Thoracic aorta (tissue), 2 donors: ENCODE measurements around the gene MAD1L1. TPM values are rescaled to one million over a fixed set of nuclear protein-coding genes. Genes with fewer than 3 reads are reported as not detected.
"Not testable (repeated sequence)": the region's sequence is repeated elsewhere in the genome, so short reads cannot be mapped to it uniquely, and the experiment has no call there.

Experiments used
- ATAC-seq: fragments of 150-250 bp; one replicate; pipeline ENCODE4 v1.8.0; 2017; ENCODE audit warnings: low read depth; ENCODE audit not compliant: insufficient number of reproducible peaks, low FRiP score
- DNase-seq: peaks from one replicate; pipeline ENCODE4 v3.0.0-alpha.2; 2020; ENCODE audit warnings: low spot score
- H3K27ac ChIP-seq, 2 donors: fragments of 200-600 bp; sonication (generic); 1 replicate in 1 of 2; 2 replicates in 1 of 2; pipeline ENCODE4 v1.5.1; 2016; ENCODE audit warnings: mild to moderate bottlenecking in 2 of 2, moderate library complexity in 2 of 2
- H3K27me3 ChIP-seq: fragments of 200-600 bp; sonication (generic); replicated peaks from 2 replicates; pipeline ENCODE4 v1.6.0; 2016; ENCODE audit warnings: mild to moderate bottlenecking; ENCODE audit not compliant: insufficient read depth
- H3K36me3 ChIP-seq: fragments of 200-600 bp; sonication (generic); one replicate; pipeline ENCODE4 v1.5.1; 2016
- H3K4me1 ChIP-seq, 2 donors: fragments of 200-600 bp; sonication (generic); 1 replicate in 1 of 2; 2 replicates in 1 of 2; pipeline versions ENCODE4 v1.5.1 to v1.6.0; 2016; ENCODE audit warnings: low read depth in 2 of 2, mild to moderate bottlenecking in 1 of 2; ENCODE audit not compliant: control insufficient read depth in 1 of 2
- H3K4me3 ChIP-seq: fragments of 200-600 bp; sonication (generic); 2 replicates; pipeline ENCODE4 v1.5.1; 2016; ENCODE audit warnings: mild to moderate bottlenecking
- H3K9me3 ChIP-seq: fragments of 200-600 bp; sonication (generic); 2 replicates; pipeline ENCODE4 v1.5.1; 2016
- total RNA-seq, 2 donors: library from RNA; depleted of rRNA; stranded (reverse); fragments of >200 nt; gene quantifications; one replicate each; pipeline versions ENCODE4 v1.1.0 to v1.2.3, GENCODE V29; 2016
- TF ChIP-seq, protein P1 (sequence below): fragments of 200-600 bp; sonication (generic); IDR thresholded peaks from one replicate; pipeline ENCODE4 v1.5.1; 2019; ENCODE audit warnings: antibody characterized with exemption

Gene MAD1L1
- total RNA-seq, 2 donors from 2014 or later: 27.4 to 41.3 TPM

- peaks cover 3% of the 10 kb centered on the region for H3K9me3 ChIP-seq
Measured at GRCh38 chr7:2059964-2060700, 172.6 kb downstream of the MAD1L1 start.

GRCh38 chr7:2058246-2058645 is 174.5 kb downstream of the MAD1L1 start:
- not testable (repeated sequence) for DNase-seq, H3K36me3 ChIP-seq, H3K4me3 ChIP-seq, ATAC-seq, H3K9me3 ChIP-seq, H3K4me1 ChIP-seq, H3K27me3 ChIP-seq, H3K27ac ChIP-seq

More at GRCh38 chr7:2059964-2060700, 172.6 kb downstream of the MAD1L1 start:
- H3K36me3 ChIP-seq: no peaks in the 10 kb centered on the region
- ATAC-seq: no peak
- H3K4me3 ChIP-seq: no peak overlapping the region
- H3K4me1 ChIP-seq: no peaks in the 10 kb centered on the region
- TF ChIP-seq, protein P1, sequence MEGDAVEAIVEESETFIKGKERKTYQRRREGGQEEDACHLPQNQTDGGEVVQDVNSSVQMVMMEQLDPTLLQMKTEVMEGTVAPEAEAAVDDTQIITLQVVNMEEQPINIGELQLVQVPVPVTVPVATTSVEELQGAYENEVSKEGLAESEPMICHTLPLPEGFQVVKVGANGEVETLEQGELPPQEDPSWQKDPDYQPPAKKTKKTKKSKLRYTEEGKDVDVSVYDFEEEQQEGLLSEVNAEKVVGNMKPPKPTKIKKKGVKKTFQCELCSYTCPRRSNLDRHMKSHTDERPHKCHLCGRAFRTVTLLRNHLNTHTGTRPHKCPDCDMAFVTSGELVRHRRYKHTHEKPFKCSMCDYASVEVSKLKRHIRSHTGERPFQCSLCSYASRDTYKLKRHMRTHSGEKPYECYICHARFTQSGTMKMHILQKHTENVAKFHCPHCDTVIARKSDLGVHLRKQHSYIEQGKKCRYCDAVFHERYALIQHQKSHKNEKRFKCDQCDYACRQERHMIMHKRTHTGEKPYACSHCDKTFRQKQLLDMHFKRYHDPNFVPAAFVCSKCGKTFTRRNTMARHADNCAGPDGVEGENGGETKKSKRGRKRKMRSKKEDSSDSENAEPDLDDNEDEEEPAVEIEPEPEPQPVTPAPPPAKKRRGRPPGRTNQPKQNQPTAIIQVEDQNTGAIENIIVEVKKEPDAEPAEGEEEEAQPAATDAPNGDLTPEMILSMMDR: no peak
- H3K27me3 ChIP-seq: no peaks in the 10 kb centered on the region
- no peak for DNase-seq
- H3K27ac ChIP-seq: no peak overlapping the region

DNA sequence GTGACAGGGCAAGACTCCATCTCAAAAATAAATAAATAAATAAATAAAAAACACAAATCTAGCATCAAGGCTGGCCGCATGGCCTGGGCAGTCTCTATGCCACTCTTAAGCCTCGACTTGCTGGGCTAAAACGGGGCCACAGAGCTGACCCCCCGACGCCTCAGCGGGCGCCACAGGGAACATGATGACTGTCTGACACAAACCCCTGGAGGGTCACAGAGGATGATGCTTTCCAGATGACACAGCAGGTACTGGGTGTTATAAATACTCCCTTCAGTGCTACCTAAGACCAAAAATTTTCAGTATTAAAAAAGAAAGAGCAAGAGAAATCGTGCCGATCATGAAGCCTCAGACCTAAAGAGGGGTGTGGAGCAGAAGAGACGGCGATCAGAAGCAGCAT is 176.8 kb downstream of the MAD1L1 start:
- H3K27ac ChIP-seq: no peak overlapping the region
- H3K9me3 ChIP-seq: peaks cover 3% of the 10 kb centered on the region
- no peaks in the 10 kb centered on the region for H3K36me3 ChIP-seq
- no peak overlapping the region for H3K4me3 ChIP-seq
- H3K4me1 ChIP-seq: no peaks in the 10 kb centered on the region
- TF ChIP-seq, protein P1: no peak
- DNase-seq: no peak
- ATAC-seq: no peak
- no peaks in the 10 kb centered on the region for H3K27me3 ChIP-seq

GRCh38 chr7:2054927-2055326 is 177.8 kb downstream of the MAD1L1 start:
- TF ChIP-seq, protein P1: no peak
- Histone ChIP-seq H3K4me1 (no peaks in the 10 kb centered on the region), H3K27ac (no peak overlapping the region), H3K4me3 (no peak overlapping the region), H3K36me3 (no peaks in the 10 kb centered on the region), H3K9me3 (peaks cover under 1% of the 10 kb centered on the region), H3K27me3 (no peaks in the 10 kb centered on the region)
- DNase-seq (no peak), ATAC-seq (no peak)

- no peak overlapping the region for H3K27ac ChIP-seq
- H3K36me3 ChIP-seq: no peaks in the 10 kb centered on the region
- no peak overlapping the region for H3K4me3 ChIP-seq
- DNase-seq (no peak), ATAC-seq (no peak)
- H3K4me1 ChIP-seq: no peaks in the 10 kb centered on the region
- no peaks in the 10 kb centered on the region for H3K9me3 ChIP-seq
- H3K27me3 ChIP-seq: no peaks in the 10 kb centered on the region
- TF ChIP-seq, protein P1: no peak
Measured at GRCh38 chr7:2053395-2053794, 179.3 kb downstream of the MAD1L1 start.

DNA sequence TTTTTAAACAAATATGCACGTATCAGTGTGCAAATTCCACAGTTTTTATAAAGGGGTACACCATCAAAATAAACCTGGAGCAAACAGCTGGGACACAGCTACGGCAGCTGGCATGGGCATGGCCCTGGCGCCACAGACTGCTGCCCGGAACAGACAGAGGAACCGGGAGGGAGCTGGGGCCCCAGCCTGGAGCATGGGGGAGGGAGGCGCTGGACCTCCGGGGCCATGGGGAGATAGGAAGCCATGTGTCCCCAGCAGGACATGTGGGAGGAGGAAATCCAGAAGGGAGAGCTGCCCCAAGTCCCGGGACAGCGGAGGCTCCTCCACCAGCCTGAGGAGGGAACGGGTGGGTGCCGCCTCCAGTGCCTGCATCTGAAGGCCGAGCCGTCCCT is 180.1 kb downstream of the MAD1L1 start:
- TF ChIP-seq, protein P1: no peak
- no peaks in the 10 kb centered on the region for H3K4me1 ChIP-seq
- no peaks in the 10 kb centered on the region for H3K36me3 ChIP-seq
- DNase-seq (no peak), ATAC-seq (no peak)
- no peak overlapping the region for H3K27ac ChIP-seq
- no peaks in the 10 kb centered on the region for H3K9me3 ChIP-seq
- no peak overlapping the region for H3K4me3 ChIP-seq
- H3K27me3 ChIP-seq: no peaks in the 10 kb centered on the region
